Mesothelial cell of epicardium (in vitro differentiated cells): ENCODE results near the gene SEPTIN5. TPM values are rescaled to one million over a fixed set of nuclear protein-coding genes. Genes with fewer than 3 reads are reported as not detected.

ENCODE experiments used
- DNase-seq, 2 experiments: peaks; one replicate each; pipeline ENCODE4 v3.0.0; 2021; ENCODE audit warnings: low spot score in 2 of 2; ENCODE audit not compliant: unreplicated experiment in 2 of 2
- H3K27ac Mint-ChIP-seq: 2 replicates; pipeline ENCODE4 v1.8.0; 2021; ENCODE audit warnings: mixed read lengths
- H3K27me3 Mint-ChIP-seq: 2 replicates; pipeline ENCODE4 v1.8.0; 2021; ENCODE audit warnings: low read depth, mixed read lengths
- H3K36me3 Mint-ChIP-seq: 2 replicates; pipeline ENCODE4 v1.8.0; 2021; ENCODE audit warnings: mixed read lengths
- H3K4me1 Mint-ChIP-seq: 2 replicates; pipeline ENCODE4 v1.8.0; 2021; ENCODE audit warnings: mixed read lengths
- H3K4me3 Mint-ChIP-seq: 2 replicates; pipeline ENCODE4 v1.8.0; 2021; ENCODE audit warnings: mild to moderate bottlenecking, moderate library complexity, mixed read lengths
- H3K9me3 Mint-ChIP-seq: 2 replicates; pipeline ENCODE4 v1.8.0; 2021; ENCODE audit warnings: mixed read lengths
- CTCF ChIP-seq: fragments of 200-600 bp; sonication (generic); IDR thresholded peaks from one replicate; pipeline ENCODE4 v1.5.0; 2021; ENCODE audit warnings: antibody characterized with exemption; ENCODE audit not compliant: unreplicated experiment
- total RNA-seq: library from RNA; stranded (reverse); gene quantifications from 3 replicates; pipeline ENCODE4 v1.2.1, GENCODE V29; 2021

The SEPTIN5 gene
- total RNA-seq, 1 donor from 2014 or later, result 42.1 TPM

- H3K4me1 Mint-ChIP-seq, result peaks cover 2% of the 10 kb centered on the region
- no peaks in the 10 kb centered on the region for H3K9me3 Mint-ChIP-seq
- no peak for DNase-seq
- no peak for TF ChIP-seq CTCF
- H3K27ac Mint-ChIP-seq, result no peak overlapping the region
- H3K4me3 Mint-ChIP-seq, result no peak overlapping the region
- H3K36me3 Mint-ChIP-seq, result no peaks in the 10 kb centered on the region
- H3K27me3 Mint-ChIP-seq, result peaks cover under 1% of the 10 kb centered on the region
Observed at GRCh38 chr22:19740586-19740985, 26.3 kb downstream of the SEPTIN5 start.

- no peak for TF ChIP-seq CTCF
- H3K4me3 Mint-ChIP-seq, result no peak overlapping the region
- no peaks in the 10 kb centered on the region for H3K9me3 Mint-ChIP-seq
- no peak overlapping the region for H3K27ac Mint-ChIP-seq
- peaks cover 2% of the 10 kb centered on the region for H3K4me1 Mint-ChIP-seq
- no peak for DNase-seq
- no peaks in the 10 kb centered on the region for H3K27me3 Mint-ChIP-seq
- no peaks in the 10 kb centered on the region for H3K36me3 Mint-ChIP-seq
Observed at GRCh38 chr22:19741053-19741452, 26.8 kb downstream of the SEPTIN5 start.

- no peaks in the 10 kb centered on the region for H3K27me3 Mint-ChIP-seq
- no peak for DNase-seq
- no peaks in the 10 kb centered on the region for H3K36me3 Mint-ChIP-seq
- H3K4me1 Mint-ChIP-seq, result no peaks in the 10 kb centered on the region
- H3K9me3 Mint-ChIP-seq, result no peaks in the 10 kb centered on the region
- H3K27ac Mint-ChIP-seq, result no peak overlapping the region
- no peak overlapping the region for H3K4me3 Mint-ChIP-seq
- TF ChIP-seq CTCF, result no peak
Observed at GRCh38 chr22:19742160-19743066, 28.1 kb downstream of the SEPTIN5 start.

- Mint-ChIP-seq H3K4me1 (no peaks in the 10 kb centered on the region), H3K36me3 (no peaks in the 10 kb centered on the region), H3K4me3 (no peak overlapping the region), H3K9me3 (no peaks in the 10 kb centered on the region), H3K27ac (no peak overlapping the region), H3K27me3 (peaks cover 1% of the 10 kb centered on the region)
- no peak for DNase-seq
- TF ChIP-seq CTCF, result no peak
Observed at GRCh38 chr22:19743081-19743480, 28.8 kb downstream of the SEPTIN5 start.

GRCh38 chr22:19743651-19744050 lies 29.3 kb downstream of the SEPTIN5 start:
- H3K27me3 Mint-ChIP-seq, result peaks cover 6% of the 10 kb centered on the region
- no peak for TF ChIP-seq CTCF
- no peaks in the 10 kb centered on the region for H3K9me3 Mint-ChIP-seq
- DNase-seq, result no peak
- no peaks in the 10 kb centered on the region for H3K36me3 Mint-ChIP-seq
- no peak overlapping the region for H3K27ac Mint-ChIP-seq
- no peak overlapping the region for H3K4me3 Mint-ChIP-seq
- no peaks in the 10 kb centered on the region for H3K4me1 Mint-ChIP-seq
